HepG2 (cell line): ENCODE measurements around the gene SLC2A10. TPM values are rescaled to one million over a fixed set of nuclear protein-coding genes. Genes with fewer than 3 reads are reported as not detected.

Experiments
- CBX1 ChIP-seq: IDR thresholded peaks from one replicate; pipeline ENCODE4 v1.6.1; 2016; ENCODE audit warnings: antibody characterized with exemption, low read depth
- CHCHD3 ChIP-seq: sonication (generic); formaldehyde crosslinking; IDR thresholded peaks from 2 replicates; pipeline ENCODE4 v1.8.0; 2022; ENCODE audit warnings: mild to moderate bottlenecking, missing genetic modification reagents, moderate library complexity
- ESRRA ChIP-seq: sonication (generic); formaldehyde crosslinking; IDR thresholded peaks from 2 replicates; pipeline ENCODE4 v1.5.1; 2020; ENCODE audit warnings: mild to moderate bottlenecking, low read depth, missing genetic modification reagents
- FOXP1 ChIP-seq, 2 experiments: fragments of 450-650 bp in 1 of 2; IDR thresholded peaks; 2 replicates each; pipeline ENCODE4 v1.6.1; 2017 to 2018; ENCODE audit warnings: antibody characterized with exemption in 1 of 2
- GLI4 ChIP-seq: sonication (generic); formaldehyde crosslinking; IDR thresholded peaks from 2 replicates; pipeline ENCODE4 v1.5.1; 2020; ENCODE audit warnings: missing genetic modification reagents, mild to moderate bottlenecking, moderate library complexity, borderline replicate concordance
- HIVEP1 ChIP-seq: sonication (generic); formaldehyde crosslinking; IDR thresholded peaks from 2 replicates; pipeline ENCODE4 v1.4.0; 2020; ENCODE audit warnings: mild to moderate bottlenecking, missing genetic modification reagents
- MYC ChIP-seq: sonication (generic); formaldehyde crosslinking; IDR thresholded peaks from 2 replicates; pipeline ENCODE4 v1.9.0; 2021; ENCODE audit warnings: missing genetic modification reagents, borderline replicate concordance
- NFYC ChIP-seq: IDR thresholded peaks from 2 replicates; pipeline ENCODE4 v1.6.1; 2016; ENCODE audit warnings: missing genetic modification reagents, missing compliant biosample characterization
- POLR2G ChIP-seq: fragments of 200-400 bp; formaldehyde crosslinking; IDR thresholded peaks from 2 replicates; pipeline ENCODE4 v1.6.1; 2018; ENCODE audit warnings: mild to moderate bottlenecking, low read depth, low read length, moderate library complexity
- RAD21 ChIP-seq: fragments of 450-650 bp; formaldehyde crosslinking; IDR thresholded peaks from 2 replicates; pipeline ENCODE4 v1.5.0; 2020; ENCODE audit warnings: mild to moderate bottlenecking
- SIX4 ChIP-seq: sonication (generic); formaldehyde crosslinking; IDR thresholded peaks from 2 replicates; pipeline ENCODE4 v1.4.0; 2020; ENCODE audit warnings: missing genetic modification reagents
- SOX5 ChIP-seq: IDR thresholded peaks from 2 replicates; pipeline ENCODE4 v1.6.1; 2016; ENCODE audit warnings: borderline replicate concordance
- SRF ChIP-seq: IDR thresholded peaks from 2 replicates; pipeline ENCODE4 v1.6.1; 2011; ENCODE audit warnings: mild to moderate bottlenecking, low read depth, low read length, moderate library complexity
- TOE1 ChIP-seq: sonication (generic); formaldehyde crosslinking; IDR thresholded peaks from 2 replicates; pipeline ENCODE4 v1.4.0; 2020; ENCODE audit warnings: mild to moderate bottlenecking, missing genetic modification reagents
- WIZ ChIP-seq: sonication (generic); formaldehyde crosslinking; IDR thresholded peaks from 2 replicates; pipeline ENCODE4 v1.5.1; 2020; ENCODE audit warnings: mild to moderate bottlenecking, missing genetic modification reagents
- ZNF468 ChIP-seq: sonication (generic); formaldehyde crosslinking; IDR thresholded peaks from 2 replicates; pipeline ENCODE4 v1.8.0; 2022; ENCODE audit warnings: mild to moderate bottlenecking, moderate library complexity, missing genetic modification reagents
- ZNF839 ChIP-seq: sonication (generic); formaldehyde crosslinking; IDR thresholded peaks from 2 replicates; pipeline ENCODE4 v1.4.0; 2020; ENCODE audit warnings: missing genetic modification reagents, mild to moderate bottlenecking, borderline replicate concordance
- ZNF841 ChIP-seq: sonication (generic); formaldehyde crosslinking; IDR thresholded peaks from 2 replicates; pipeline ENCODE4 v1.8.1; 2023; ENCODE audit warnings: missing genetic modification reagents, borderline replicate concordance
- ZSCAN12 ChIP-seq: sonication (generic); formaldehyde crosslinking; IDR thresholded peaks from 2 replicates; pipeline ENCODE4 v1.9.0; 2021; ENCODE audit warnings: mild to moderate bottlenecking, missing genetic modification reagents
- polyA plus RNA-seq, 8 experiments: library from polyadenylated mRNA; depleted of rRNA in 3 of 8; stranded (reverse) in 7 of 8; unstranded in 1 of 8; fragments of >200 nt; fragmentation: Illumina TruSeq in 4 of 8; extraction: Trizol in 4 of 8; gene quantifications; 2 replicates each; pipeline versions ENCODE4 v1.2.1 to v1.2.3, GENCODE V29; 2011 to 2016; ENCODE audit warnings: low read depth in 4 of 8, missing spikeins in 1 of 8, mixed read lengths in 1 of 8; ENCODE audit not compliant: insufficient read depth in 1 of 8
- total RNA-seq, 5 experiments: library from RNA; depleted of rRNA; stranded (reverse); fragments of >200 nt; fragmentation: Illumina TruSeq; extraction: Trizol; gene quantifications; 2 replicates each; pipeline ENCODE4 v1.2.3, GENCODE V29; 2016; ENCODE audit warnings: low read depth in 1 of 5
- TF ChIP-seq, protein P1 (sequence below), 2 experiments: sonication (generic) in 1 of 2; formaldehyde crosslinking in 1 of 2; IDR thresholded peaks; 2 replicates each; pipeline versions ENCODE4 v1.5.1 to v1.6.1; 2011 to 2020; ENCODE audit warnings: borderline replicate concordance in 1 of 2, low read depth in 1 of 2, low read length in 1 of 2, mild to moderate bottlenecking in 1 of 2, missing genetic modification reagents in 1 of 2, moderate library complexity in 1 of 2
- TF ChIP-seq, protein P2 (sequence below): IDR thresholded peaks from 2 replicates; pipeline ENCODE4 v1.6.1; 2018; ENCODE audit warnings: missing genetic modification reagents, mild to moderate bottlenecking, missing compliant biosample characterization
- TF ChIP-seq, protein P3 (sequence below): fragments of 450-650 bp; IDR thresholded peaks from 2 replicates; pipeline ENCODE4 v1.6.1; 2017
- TF ChIP-seq, protein P4 (sequence below), 2 experiments: sonication (generic) in 1 of 2; formaldehyde crosslinking in 1 of 2; IDR thresholded peaks; 2 replicates each; pipeline versions ENCODE4 v1.4.0 to v1.6.1; 2018 to 2020; ENCODE audit warnings: missing genetic modification reagents in 2 of 2, borderline replicate concordance in 1 of 2, low read depth in 1 of 2, mild to moderate bottlenecking in 1 of 2, missing biosample characterization in 1 of 2

Gene SLC2A10
- total and polyA plus RNA-seq, 2 of the 13 experiments (the other 11 are each of a cell fraction or from before 2014, with no cell fraction given): 16.0 to 18.4 TPM

DNA sequence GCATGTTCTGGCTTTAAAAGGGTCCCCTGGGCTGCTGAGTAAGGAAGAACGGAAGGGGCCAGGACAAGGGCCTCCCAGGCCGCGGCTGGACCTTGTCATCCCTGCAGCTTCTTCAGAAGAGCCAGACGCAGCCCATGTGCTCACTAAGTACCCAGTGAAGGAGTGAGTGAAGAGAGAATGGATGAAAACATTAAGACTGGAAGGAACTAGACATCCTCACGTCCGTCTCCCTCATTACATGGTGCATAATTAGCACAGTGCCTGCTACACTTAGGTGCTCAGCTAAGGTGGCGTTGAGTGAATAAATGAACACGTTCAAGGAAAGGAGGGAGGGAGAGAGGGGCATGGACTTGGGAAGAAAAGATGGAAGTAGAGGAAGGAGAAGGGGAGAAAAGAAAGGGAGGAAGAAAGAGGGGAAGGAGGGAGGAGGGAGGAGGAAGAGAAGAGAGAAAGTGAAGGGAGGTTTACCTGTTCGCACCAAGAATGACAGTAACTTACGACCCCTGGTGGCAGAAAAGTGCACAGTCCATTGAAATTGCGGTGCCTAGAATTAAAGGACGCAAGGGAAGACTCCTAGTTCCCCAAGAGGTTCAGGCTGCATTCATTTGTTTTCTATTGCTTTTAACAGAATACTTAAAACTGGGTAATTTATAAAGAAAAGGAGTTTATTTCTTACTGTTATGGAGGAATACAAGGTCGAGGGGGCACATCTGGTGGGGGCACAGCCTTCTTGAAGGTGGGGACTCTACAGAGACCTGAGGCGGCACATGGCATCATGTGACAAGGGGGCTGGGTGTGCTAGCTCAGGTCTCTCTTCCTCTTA, 28.2 kb upstream of the SLC2A10 start (continued):
- TF ChIP-seq GLI4 (CRISPR knock-in tag) (no peak), RAD21 (CRISPR knock-in tag) (peak; percentile 98), WIZ (CRISPR knock-in tag) (no peak), TOE1 (CRISPR knock-in tag) (no peak), SRF (no peak), ZNF839 (CRISPR knock-in tag) (no peak), ZNF468 (CRISPR knock-in tag) (no peak), SIX4 (CRISPR knock-in tag) (no peak), POLR2G (no peak), ZNF841 (no peak), NFYC (CRISPR knock-in tag) (no peak), ZSCAN12 (CRISPR knock-in tag) (no peak), CBX1 (no peak), HIVEP1 (CRISPR knock-in tag) (no peak; the same call in 1 of the 2 replicates), SOX5 (CRISPR knock-in tag) (peak; percentile 71), FOXP1 (IDR thresholded peaks at IDR 0.05) (no peak), FOXP1 (CRISPR knock-in tag; IDR thresholded peaks at IDR 0.05) (no peak), ESRRA (CRISPR knock-in tag) (0 out of 2 replicates have a peak, but pooled peaks have one; percentile 14), CHCHD3 (no peak), MYC (no peak)
- TF ChIP-seq, protein P1, sequence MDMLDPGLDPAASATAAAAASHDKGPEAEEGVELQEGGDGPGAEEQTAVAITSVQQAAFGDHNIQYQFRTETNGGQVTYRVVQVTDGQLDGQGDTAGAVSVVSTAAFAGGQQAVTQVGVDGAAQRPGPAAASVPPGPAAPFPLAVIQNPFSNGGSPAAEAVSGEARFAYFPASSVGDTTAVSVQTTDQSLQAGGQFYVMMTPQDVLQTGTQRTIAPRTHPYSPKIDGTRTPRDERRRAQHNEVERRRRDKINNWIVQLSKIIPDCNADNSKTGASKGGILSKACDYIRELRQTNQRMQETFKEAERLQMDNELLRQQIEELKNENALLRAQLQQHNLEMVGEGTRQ (IDR thresholded peaks at IDR 0.05; ENCODE audit: low read depth, low read length): no peak
- TF ChIP-seq, protein P1 (CRISPR knock-in tag; IDR thresholded peaks at IDR 0.05; ENCODE audit: borderline replicate concordance): no peak
- TF ChIP-seq, protein P2, sequence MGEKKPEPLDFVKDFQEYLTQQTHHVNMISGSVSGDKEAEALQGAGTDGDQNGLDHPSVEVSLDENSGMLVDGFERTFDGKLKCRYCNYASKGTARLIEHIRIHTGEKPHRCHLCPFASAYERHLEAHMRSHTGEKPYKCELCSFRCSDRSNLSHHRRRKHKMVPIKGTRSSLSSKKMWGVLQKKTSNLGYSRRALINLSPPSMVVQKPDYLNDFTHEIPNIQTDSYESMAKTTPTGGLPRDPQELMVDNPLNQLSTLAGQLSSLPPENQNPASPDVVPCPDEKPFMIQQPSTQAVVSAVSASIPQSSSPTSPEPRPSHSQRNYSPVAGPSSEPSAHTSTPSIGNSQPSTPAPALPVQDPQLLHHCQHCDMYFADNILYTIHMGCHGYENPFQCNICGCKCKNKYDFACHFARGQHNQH (CRISPR knock-in tag): no peak
- TF ChIP-seq, protein P3, sequence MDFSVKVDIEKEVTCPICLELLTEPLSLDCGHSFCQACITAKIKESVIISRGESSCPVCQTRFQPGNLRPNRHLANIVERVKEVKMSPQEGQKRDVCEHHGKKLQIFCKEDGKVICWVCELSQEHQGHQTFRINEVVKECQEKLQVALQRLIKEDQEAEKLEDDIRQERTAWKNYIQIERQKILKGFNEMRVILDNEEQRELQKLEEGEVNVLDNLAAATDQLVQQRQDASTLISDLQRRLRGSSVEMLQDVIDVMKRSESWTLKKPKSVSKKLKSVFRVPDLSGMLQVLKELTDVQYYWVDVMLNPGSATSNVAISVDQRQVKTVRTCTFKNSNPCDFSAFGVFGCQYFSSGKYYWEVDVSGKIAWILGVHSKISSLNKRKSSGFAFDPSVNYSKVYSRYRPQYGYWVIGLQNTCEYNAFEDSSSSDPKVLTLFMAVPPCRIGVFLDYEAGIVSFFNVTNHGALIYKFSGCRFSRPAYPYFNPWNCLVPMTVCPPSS: no peak
- TF ChIP-seq, protein P4, sequence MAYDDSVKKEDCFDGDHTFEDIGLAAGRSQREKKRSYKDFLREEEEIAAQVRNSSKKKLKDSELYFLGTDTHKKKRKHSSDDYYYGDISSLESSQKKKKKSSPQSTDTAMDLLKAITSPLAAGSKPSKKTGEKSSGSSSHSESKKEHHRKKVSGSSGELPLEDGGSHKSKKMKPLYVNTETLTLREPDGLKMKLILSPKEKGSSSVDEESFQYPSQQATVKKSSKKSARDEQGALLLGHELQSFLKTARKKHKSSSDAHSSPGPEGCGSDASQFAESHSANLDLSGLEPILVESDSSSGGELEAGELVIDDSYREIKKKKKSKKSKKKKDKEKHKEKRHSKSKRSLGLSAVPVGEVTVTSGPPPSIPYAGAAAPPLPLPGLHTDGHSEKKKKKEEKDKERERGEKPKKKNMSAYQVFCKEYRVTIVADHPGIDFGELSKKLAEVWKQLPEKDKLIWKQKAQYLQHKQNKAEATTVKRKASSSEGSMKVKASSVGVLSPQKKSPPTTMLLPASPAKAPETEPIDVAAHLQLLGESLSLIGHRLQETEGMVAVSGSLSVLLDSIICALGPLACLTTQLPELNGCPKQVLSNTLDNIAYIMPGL (CRISPR knock-in tag; IDR thresholded peaks at IDR 0.05; ENCODE audit: borderline replicate concordance in 1 of 2, low read depth in 1 of 2): peak; percentile 53 to 64; a peak in 3 of 4 replicates
